IPS-18c (cell line): ENCODE results near the gene BICD2.

Experiments
- H3K4me3 ChIP-seq: 2 replicates; pipeline ENCODE4 v1.7.0; 2013; ENCODE audit warnings: low read depth, mild to moderate bottlenecking, low read length, moderate library complexity; ENCODE audit not compliant: insufficient read depth
- H3K9me3 ChIP-seq: one replicate; pipeline ENCODE4 v1.6.1; 2013; ENCODE audit warnings: mild to moderate bottlenecking, low read length, moderate library complexity; ENCODE audit not compliant: control insufficient read depth, insufficient read depth

Gene BICD2

DNA sequence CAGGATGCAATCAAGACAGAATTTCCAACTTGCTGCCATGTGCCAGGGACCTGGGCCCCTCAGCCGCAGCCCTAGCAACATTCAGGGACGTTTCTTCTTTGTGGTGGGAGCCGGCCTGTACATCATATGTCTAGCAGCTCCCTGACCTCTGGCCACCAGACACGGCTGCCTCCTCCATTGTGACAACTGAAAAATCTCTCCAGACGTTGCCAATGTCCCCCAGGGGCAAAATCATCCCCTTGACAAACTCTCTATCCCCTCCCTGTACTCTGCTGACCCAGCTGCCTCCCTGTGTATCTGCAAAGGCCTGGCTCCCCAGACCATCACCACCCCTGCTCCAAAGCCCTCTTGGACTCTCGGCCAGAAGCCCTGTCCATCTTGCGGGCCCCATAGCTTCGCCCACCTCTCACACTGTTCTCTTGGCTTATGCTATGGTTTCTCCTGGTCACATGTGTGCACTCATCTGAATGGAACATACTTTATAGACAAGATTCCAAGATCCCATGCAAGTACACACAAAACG is 40.8 kb downstream of the BICD2 start:
- no peak overlapping the region for H3K4me3 ChIP-seq
- H3K9me3 ChIP-seq, result no peaks in the 10 kb centered on the region

DNA sequence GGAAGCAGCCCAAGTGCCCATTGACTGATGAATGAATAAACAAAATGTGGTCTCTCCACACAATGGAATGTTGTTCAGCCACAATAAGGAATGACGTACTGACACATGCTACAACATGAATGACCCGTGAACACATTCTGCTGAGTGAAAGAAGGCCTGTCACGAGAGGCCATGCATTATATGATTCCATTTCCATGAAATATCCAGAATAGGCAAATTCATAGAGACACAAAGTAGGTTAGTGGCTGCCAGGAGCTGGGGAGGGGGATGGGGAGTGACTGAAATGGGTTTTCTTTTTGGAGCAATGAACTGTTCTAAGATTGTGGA is 41.4 kb downstream of the BICD2 start:
- no peaks in the 10 kb centered on the region for H3K9me3 ChIP-seq
- H3K4me3 ChIP-seq, result no peak overlapping the region

DNA sequence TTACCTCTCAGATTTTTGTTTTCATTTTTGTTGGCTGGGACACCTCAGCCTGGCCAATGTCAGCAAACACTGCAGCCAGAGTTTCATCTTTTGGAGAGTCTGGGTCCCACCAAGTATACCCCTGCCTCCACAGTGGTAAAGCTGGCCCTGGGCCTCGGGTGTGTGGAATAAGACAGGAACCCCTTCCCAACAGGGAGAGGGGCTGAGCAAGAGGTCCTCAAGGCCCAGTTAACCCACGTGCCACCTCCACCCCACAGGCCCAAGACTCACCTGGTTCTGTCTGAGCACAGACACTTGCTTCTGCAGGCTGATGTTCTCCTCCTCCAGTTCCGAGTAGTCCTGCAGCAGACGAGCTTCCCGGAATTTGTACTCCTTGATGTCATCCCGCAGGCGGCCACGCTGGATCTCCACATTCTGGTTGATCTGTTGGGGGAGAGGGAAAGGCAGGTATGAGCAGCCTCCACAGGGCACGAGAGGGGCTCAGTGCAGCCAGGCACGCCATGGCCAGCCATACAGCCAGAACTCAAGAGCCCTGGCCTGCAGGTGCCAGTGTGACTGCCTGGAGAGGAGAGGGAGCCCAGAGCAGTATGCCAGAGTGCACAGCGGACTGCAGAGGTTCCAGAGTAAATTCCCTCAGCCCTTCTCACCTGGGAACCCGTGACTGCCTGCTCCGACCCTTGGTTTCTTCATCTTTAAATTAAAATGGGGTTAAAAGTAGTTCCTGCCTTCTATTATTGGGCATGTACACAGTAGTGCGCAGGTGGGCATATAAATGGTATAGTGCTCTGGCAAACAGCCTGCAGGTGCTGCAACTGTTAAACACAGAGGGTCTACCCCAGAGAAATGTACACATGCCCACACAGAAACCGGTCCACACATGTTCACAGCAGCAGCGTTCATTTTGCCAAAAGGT is 42.0 kb downstream of the BICD2 start:
- Histone ChIP-seq H3K4me3 (no peak overlapping the region), H3K9me3 (no peaks in the 10 kb centered on the region)

DNA sequence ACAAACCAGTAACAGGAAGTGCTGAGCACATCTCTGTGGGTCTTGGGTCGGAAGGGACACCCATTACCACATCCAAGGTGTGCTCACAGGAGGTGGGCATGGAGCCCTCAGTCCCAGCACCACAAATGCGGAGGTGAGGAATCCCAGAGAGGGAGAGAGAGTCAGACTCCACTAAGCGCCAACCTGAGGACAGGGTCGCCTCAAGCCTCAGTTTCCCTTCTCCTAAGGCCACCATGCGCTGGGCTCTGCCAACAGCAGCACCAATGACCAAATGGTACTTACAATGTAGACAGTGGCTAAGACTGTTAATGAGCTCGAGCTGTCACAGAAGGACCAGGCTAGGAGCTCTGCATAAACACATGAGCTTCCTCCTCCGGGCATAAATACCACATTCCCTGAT is 43.1 kb downstream of the BICD2 start:
- no peaks in the 10 kb centered on the region for H3K9me3 ChIP-seq
- H3K4me3 ChIP-seq, result no peak overlapping the region

DNA sequence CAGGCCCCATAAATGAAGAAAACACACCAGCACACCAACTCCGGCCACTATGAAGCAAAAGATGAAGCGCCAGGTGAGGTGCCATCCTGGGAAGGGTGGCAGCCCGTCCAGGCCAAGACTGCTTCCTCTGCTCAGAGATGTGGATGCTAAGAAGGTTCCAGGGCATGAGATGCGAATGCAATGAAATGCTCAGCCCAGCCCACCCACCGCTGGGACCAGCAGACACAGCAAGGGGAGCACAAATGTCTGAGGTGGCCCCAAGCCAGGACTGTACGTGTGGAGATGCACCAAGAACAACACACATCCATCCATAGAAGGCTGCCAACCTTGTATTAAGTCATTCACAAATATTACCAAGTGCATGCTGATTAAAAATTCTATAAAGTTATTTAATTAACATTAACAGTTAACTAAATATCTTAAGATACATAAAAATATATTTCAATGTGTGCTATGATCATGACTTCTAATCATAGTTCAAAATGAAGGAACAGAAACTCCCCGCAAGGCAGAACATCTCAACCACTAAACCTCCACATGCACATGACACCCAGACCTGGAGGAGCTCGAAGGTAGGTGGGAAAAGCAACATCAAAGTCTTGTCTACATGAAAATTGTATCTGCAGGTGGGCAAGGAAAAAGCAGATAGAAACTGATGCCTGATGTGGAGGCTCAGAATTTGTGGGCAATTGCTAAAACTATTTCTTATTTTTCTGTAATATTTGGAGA is 43.7 kb downstream of the BICD2 start:
- no peak overlapping the region for H3K4me3 ChIP-seq
- no peaks in the 10 kb centered on the region for H3K9me3 ChIP-seq

DNA sequence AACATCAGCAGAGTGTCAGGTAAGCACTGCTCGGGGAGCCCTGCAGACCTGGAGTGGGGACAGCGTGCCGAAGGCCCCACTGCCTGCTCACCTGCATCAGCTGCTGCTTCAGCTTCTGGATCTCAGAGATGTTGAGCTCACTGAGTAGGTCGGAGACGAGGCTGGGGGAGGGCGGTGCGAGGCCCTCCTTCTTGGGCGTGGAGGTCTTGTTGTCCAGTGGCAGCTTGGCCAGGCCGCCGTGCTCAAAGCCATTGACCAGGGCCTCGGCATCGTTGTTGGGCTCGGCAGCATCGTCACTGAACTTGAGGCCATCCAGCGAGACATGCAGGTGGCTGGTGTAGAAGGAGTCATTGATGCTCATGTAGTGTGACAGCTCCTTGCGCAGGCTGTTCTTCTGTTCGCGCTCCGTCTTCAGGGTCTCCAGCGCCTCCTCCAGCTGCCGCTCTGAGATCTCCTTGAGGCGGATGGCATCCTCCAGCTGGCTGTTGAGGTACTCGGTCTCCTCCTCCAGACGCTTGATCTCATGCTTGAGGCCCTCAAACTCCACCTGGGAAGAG is 44.3 kb downstream of the BICD2 start:
- H3K9me3 ChIP-seq, result no peaks in the 10 kb centered on the region
- no peak overlapping the region for H3K4me3 ChIP-seq

DNA sequence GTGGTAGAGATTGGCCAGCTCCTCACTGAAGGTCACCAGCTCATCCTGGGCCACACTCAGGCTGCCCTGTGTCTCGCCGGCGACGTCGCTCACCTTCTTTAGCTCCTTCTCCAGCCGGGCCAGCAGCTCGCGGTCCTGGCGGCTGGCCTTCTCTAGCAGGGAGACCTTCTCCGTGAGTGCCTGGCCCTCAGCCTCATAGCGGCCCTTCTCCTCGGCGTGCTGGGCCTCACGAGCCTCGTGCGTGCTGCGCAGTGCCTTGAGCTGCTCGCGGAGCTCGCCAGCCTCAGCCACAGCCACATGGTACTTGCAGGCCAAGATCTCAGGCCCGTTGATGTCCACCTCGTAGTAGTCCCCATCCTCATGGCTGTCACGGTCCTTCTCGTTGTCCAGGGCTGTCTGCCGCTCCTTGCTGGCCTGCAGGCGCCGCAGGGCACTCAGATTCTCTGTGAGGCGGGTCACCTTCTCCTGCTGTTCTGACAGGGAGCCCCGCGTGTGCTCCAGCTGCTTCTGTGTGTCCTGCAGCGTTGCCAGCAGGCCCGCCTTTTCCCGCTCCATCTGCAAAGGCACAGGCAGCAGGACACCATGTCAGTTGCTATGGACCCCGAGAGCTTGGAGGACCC is 45.5 kb downstream of the BICD2 start:
- Histone ChIP-seq H3K4me3 (no peak overlapping the region), H3K9me3 (no peaks in the 10 kb centered on the region)

DNA sequence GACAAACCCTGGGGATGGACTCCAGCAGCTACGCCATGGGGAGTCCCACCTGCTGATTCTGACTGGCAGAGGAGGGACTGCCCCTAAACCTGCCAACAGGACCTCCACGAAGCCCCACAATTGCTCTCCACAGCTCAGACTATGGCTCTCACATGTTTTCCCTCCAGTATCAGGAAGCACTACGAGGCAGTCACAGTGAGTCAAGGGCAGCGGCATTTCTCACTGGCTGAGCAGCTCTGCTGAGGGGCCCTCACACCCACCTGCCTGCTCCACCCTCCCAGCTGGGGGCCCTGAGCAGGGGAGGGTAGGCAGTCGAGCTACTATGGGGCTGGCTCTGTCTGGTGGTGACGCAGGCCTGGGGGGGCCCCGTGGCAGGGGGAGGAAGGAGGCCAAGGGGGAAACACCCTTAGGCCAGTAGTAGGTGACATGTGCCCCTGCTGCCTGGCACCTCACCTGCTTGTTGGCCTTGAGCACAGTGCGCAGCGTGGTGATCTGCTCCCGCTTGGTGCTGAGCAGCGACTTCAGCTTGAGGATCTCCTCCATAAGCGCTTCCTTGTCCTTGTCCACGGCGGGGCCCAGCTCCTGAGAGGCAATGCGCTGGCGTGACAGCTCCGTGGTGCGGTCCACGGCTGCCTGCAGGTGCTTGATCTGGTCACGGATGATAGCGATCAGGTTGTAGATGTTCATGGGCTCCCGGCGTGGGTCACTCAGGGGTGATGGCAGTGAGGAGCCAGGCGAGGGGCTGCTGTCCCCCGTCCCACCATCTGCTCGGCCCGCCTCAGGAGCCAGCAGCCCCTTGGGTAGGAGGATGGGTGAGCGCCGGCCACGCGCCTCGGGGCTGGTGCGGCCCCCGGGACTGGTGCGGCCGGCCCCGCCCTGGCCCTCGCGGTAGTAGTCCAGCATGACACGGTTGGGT is 46.3 kb downstream of the BICD2 start:
- Histone ChIP-seq H3K9me3 (no peaks in the 10 kb centered on the region), H3K4me3 (no peak overlapping the region)

DNA sequence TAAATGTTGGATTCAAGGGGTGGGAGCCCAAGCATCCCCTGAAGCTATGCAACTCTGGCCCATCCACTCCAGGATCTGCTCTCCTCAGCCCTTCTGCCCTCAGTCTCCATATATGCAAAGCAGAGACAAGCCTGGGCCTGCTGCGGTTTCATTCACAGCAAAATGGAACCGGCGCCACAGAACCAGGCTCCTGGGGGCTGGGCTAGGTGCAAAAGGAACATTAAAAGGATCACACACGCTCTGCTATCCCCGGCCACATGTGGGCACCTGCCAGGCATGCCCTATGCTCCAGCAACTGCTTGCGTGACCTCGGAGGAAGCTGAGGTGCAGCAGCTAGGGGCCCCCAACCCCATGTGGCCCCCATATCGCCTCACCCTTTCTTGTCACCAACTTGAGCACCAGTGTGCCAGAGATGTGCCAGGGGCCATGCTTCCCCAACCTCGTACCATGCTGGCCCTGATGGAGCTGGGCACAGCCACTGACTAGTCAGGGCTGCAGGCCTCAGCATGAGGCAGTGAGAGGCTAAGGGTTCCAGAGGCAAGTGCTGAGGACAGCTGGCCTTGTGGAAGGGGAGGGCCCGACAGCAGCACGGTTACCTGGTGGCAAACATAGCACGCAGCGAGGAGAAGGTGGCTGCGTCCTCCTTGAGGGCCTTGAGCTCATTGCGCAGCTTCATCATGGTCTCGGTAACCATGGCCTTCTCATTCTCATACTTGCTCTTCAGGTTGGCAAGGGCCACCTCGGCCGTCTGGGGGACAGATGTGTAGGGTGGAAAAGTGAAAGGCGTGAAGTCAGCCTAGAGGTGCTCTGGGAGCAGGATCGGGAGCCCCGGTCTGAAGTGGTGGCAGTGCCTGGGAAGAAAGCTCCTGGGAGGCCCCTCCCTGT is 47.2 kb downstream of the BICD2 start:
- Histone ChIP-seq H3K9me3 (no peaks in the 10 kb centered on the region), H3K4me3 (no peak overlapping the region)

DNA sequence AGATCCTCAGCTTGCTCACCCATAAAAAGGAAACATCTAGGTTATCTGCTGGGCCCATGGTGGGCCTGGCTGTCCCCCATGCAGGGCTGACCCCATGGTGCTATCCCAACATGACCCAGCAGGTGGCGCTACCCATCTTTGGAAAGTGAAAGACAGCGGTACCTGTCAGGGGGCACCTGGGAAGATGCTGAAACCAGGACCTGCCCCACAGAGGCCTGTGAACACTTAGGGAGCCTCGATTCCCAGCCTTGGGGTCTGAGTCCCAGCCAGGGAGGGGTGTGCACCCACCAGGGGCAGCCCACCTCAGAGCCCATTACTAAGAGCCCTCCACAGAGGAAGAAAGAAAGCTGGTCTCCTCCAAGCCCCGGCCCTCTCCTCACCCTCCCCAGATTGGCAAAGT is 48.1 kb downstream of the BICD2 start:
- Histone ChIP-seq H3K9me3 (no peaks in the 10 kb centered on the region), H3K4me3 (no peak overlapping the region)

DNA sequence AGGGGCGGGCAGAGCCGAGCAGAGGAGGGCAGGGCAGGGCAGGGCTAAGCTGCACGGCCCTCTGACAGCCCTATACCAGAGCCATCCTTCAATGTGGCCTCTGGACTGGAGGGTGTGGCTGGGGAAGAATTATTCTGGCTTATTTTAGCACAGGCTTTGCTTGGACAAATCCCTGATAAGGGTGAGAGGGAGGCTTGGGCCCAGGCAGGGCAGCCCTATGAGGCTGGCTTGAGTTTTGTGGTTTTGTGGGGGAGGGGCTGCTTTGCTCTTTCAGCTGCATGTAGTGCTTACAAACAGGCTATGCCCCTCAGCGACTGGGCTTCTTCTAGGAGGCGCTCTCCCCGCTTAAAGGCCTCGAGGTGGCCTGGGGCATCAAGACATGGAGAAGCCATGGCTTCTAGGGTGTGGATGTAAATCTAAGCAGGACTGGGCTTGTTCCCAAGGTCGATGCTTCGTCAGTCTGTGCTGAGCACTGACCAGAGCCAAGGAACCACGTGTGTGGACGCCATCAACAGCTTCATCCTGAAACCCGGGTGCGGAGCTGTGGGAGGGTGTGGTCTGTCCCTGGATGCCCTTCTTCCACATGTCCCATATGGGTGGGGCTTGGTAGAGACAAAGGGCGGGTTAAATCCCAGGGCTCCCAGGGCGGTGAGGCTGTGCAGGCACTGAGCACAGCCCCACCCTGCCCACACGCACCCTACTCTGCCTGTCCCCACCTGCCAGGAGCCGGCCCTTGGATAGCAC is 49.0 kb downstream of the BICD2 start:
- H3K4me3 ChIP-seq, result no peak overlapping the region
- H3K9me3 ChIP-seq, result no peaks in the 10 kb centered on the region

DNA sequence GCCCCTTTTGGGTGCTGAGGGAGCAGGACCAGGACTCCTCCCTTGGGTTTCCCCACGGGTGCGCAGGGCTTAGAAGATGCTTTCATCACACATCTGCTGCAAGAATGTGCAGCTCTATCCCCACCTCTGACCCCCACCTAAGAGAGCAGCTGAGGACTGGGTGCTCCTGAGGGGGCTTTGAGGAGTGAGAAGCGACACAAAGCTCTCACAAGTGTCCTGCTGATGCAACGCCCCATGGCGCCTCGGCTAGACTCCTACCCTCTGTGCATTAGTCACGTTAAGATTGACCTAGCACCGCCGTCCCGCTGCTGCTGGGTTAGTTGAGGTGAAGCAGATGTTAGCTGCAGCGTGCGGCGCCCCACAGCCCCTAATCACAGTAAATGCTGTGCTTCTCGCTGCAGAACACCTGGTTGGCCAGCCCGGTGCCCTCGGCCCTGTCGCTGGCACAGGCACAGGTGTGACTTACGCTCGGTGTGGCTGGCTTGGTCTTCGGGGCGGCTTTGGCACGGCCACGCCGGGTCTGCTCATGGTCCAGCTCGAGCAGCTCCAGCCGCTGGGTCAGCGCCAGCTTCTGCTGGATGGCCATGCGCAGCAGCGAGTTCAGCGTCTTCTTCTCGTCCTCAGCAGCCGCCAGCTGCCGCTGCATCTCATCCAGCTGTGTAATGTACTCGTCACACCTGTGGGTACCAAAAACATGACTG is 49.7 kb downstream of the BICD2 start:
- H3K4me3 ChIP-seq, result no peak overlapping the region
- no peaks in the 10 kb centered on the region for H3K9me3 ChIP-seq

DNA sequence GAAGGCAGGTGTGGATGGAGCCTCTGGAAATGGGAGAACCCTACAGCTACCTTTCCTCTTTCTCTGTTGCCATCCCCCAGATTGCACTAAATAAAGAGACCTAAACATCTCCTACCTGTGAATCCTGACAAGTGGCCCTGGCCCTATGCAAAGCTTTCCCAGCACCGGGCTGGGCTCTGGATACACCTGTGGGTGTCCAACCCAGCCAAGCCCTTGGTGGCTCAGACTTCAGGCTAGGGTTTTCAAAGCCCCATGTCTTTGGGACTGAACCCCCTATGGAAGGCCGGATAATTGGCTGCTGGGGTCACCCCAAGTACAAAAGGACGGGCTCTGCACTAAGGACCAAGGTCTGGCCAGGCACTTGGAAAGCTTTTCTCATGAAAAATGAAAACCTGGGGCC is 50.6 kb downstream of the BICD2 start:
- no peaks in the 10 kb centered on the region for H3K9me3 ChIP-seq
- H3K4me3 ChIP-seq, result no peak overlapping the region

DNA sequence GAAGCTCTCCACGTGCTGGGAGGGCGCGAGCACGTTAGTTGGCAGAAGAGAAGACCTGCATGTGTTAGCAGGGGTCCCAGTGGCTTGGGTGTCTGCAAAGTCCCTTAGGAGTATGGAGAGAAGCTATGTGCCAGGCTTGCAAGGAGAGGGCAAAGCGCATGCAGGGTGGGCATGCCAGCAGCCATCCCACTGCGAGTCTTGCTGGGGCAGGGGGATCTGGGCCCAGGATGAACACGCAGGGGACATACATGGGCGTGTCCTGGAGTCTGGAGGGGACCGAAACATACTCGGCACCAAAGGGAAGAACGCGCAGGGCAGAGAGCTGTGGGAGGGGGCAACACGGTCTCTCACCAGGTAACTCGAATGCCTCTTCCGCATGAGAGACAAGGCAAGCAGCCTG is 51.1 kb downstream of the BICD2 start:
- Histone ChIP-seq H3K4me3 (no peak overlapping the region), H3K9me3 (no peaks in the 10 kb centered on the region)

DNA sequence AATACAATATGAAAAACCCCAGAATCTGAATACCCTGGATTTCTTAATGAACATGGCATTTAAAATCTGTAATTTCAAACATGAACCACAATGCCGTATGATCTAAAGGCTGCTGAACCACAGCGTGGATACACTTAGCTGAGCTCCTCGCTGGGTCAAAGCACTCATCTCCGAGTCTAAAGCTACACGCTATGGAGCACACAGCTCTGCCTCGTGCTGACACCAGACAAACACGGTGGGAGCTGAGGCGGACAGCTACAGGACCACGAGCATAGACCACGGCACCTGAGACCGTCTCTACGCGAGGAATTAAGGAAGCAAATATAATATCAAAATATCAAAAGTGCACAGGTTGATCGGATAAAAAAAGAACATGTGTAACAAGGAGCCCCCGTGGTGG is 51.9 kb downstream of the BICD2 start:
- H3K4me3 ChIP-seq, result no peak overlapping the region

More for the DNA sequence above, 51.9 kb downstream of the BICD2 start:
- no peaks in the 10 kb centered on the region for H3K9me3 ChIP-seq
